K562 (cell line): ENCODE results near the gene TMEM107. TPM values are rescaled to one million over a fixed set of nuclear protein-coding genes. Genes with fewer than 3 reads are reported as not detected.
A peak's percentile ranks its signal among the peaks of the same experiment; 100 is the strongest.

Experiments used
- CBX3 ChIP-seq, 2 experiments: IDR thresholded peaks; 1 replicate in 1 of 2; 2 replicates in 1 of 2; pipeline ENCODE4 v1.6.1; 2012; ENCODE audit warnings: inconsistent platforms in 2 of 2, low read length in 2 of 2, borderline replicate concordance in 1 of 2, control low read depth in 1 of 2
- EP400 ChIP-seq: fragments of 450-650 bp; IDR thresholded peaks from 2 replicates; pipeline ENCODE4 v1.6.1; 2017; ENCODE audit warnings: antibody characterized with exemption, mild to moderate bottlenecking, moderate library complexity
- HDAC1 ChIP-seq, 2 experiments: fragments of 450-650 bp; IDR thresholded peaks; 2 replicates each; pipeline ENCODE4 v1.6.1; 2016 to 2017; ENCODE audit warnings: inconsistent platforms in 1 of 2, mild to moderate bottlenecking in 1 of 2, moderate library complexity in 1 of 2
- JUND ChIP-seq, 2 experiments: IDR thresholded peaks; 2 replicates in 1 of 2; 3 replicates in 1 of 2; pipeline ENCODE4 v1.6.1; 2011; ENCODE audit warnings: borderline replicate concordance in 2 of 2, low read depth in 2 of 2, low read length in 2 of 2, improper control_type of control experiment in 1 of 2, missing biosample characterization in 1 of 2, missing genetic modification characterization in 1 of 2, missing genetic modification reagents in 1 of 2
- MCM3 ChIP-seq: fragments of 450-650 bp; IDR thresholded peaks from 2 replicates; pipeline ENCODE4 v1.6.1; 2016
- PHF8 ChIP-seq: fragments of 200-600 bp; sonication (generic); IDR thresholded peaks from 2 replicates; pipeline ENCODE4 v1.6.1; 2012; ENCODE audit warnings: mixed run types, mild to moderate bottlenecking, inconsistent platforms, low read length, moderate library complexity, borderline replicate concordance
- RB1 ChIP-seq: fragments of 450-650 bp; IDR thresholded peaks from 2 replicates; pipeline ENCODE4 v1.6.1; 2017; ENCODE audit warnings: low read depth, mild to moderate bottlenecking
- RUNX1 ChIP-seq: sonication (generic); IDR thresholded peaks from 2 replicates; pipeline ENCODE4 v1.6.1; 2016; ENCODE audit warnings: antibody characterized with exemption, low read depth
- SIRT6 ChIP-seq: IDR thresholded peaks from one replicate; pipeline ENCODE4 v1.6.1; 2012; ENCODE audit warnings: low read depth, mild to moderate bottlenecking, control low read depth, inconsistent platforms, low read length, moderate library complexity
- SP1 ChIP-seq: sonication (generic); formaldehyde crosslinking; IDR thresholded peaks from 2 replicates; pipeline ENCODE4 v1.8.1; 2022; ENCODE audit warnings: mild to moderate bottlenecking, missing genetic modification reagents
- TRIM24 ChIP-seq, 2 experiments: fragments of 450-650 bp; IDR thresholded peaks; 2 replicates each; pipeline ENCODE4 v1.6.1; 2016
- ZFX ChIP-seq: sonication (generic); formaldehyde crosslinking; IDR thresholded peaks from 2 replicates; pipeline ENCODE4 v1.8.0; 2022; ENCODE audit warnings: mild to moderate bottlenecking, missing genetic modification reagents, moderate library complexity
- polyA plus RNA-seq, 8 experiments: library from polyadenylated mRNA; depleted of rRNA in 4 of 8; stranded (reverse) in 5 of 8; unstranded in 3 of 8; fragments of >200 nt; fragmentation: Nextera tagmentation in 2 of 8; fragmentation: Illumina TruSeq in 1 of 8; extraction: Ambion mirVana in 2 of 8; extraction: Trizol in 1 of 8; gene quantifications; 2 replicates each; pipeline versions ENCODE4 v1.2.1 to v1.2.3, GENCODE V29; 2011 to 2014; ENCODE audit warnings: inconsistent platforms in 1 of 8, missing spikeins in 1 of 8
- total RNA-seq, 7 experiments: library from RNA; depleted of rRNA in 6 of 7; stranded (reverse); fragments of >200 nt in 6 of 7; fragmentation: Illumina TruSeq in 2 of 7; extraction: Trizol in 2 of 7; gene quantifications; 2 replicates each; pipeline versions ENCODE4 v1.2.1 to v1.2.3, GENCODE V29; 2011 to 2021; ENCODE audit warnings: low replicate concordance in 1 of 7
- TF ChIP-seq, protein P1 (sequence below): sonication (generic); formaldehyde crosslinking; IDR thresholded peaks from 2 replicates; pipeline ENCODE4 v1.8.0; 2022; ENCODE audit warnings: mild to moderate bottlenecking, missing genetic modification reagents
- TF ChIP-seq, protein P2 (sequence below): fragments of 250-450 bp; sonication (Bioruptor Pico); IDR thresholded peaks from 2 replicates; pipeline ENCODE4 v1.5.1; 2021; ENCODE audit warnings: mild to moderate bottlenecking
- TF ChIP-seq, protein P3 (sequence below): sonication (generic); formaldehyde crosslinking; IDR thresholded peaks from 2 replicates; pipeline ENCODE4 v1.8.1; 2023; ENCODE audit warnings: mild to moderate bottlenecking, missing genetic modification reagents
- TF ChIP-seq, protein P4 (sequence below): fragments of 450-650 bp; IDR thresholded peaks from 2 replicates; pipeline ENCODE4 v1.6.1; 2016; ENCODE audit warnings: borderline replicate concordance
- TF ChIP-seq, protein P5 (sequence below): IDR thresholded peaks from 2 replicates; pipeline ENCODE4 v1.6.1; 2011; ENCODE audit warnings: borderline replicate concordance, low read depth, mild to moderate bottlenecking, moderate library complexity, low read length; ENCODE audit not compliant: insufficient read depth, poor library complexity, severe bottlenecking

Gene TMEM107
- total and polyA plus RNA-seq, 9 of the 15 experiments (the other 6 are each of a cell fraction or from before 2014, with no cell fraction given): 7.1 to 26.2 (median 16.9) TPM

DNA sequence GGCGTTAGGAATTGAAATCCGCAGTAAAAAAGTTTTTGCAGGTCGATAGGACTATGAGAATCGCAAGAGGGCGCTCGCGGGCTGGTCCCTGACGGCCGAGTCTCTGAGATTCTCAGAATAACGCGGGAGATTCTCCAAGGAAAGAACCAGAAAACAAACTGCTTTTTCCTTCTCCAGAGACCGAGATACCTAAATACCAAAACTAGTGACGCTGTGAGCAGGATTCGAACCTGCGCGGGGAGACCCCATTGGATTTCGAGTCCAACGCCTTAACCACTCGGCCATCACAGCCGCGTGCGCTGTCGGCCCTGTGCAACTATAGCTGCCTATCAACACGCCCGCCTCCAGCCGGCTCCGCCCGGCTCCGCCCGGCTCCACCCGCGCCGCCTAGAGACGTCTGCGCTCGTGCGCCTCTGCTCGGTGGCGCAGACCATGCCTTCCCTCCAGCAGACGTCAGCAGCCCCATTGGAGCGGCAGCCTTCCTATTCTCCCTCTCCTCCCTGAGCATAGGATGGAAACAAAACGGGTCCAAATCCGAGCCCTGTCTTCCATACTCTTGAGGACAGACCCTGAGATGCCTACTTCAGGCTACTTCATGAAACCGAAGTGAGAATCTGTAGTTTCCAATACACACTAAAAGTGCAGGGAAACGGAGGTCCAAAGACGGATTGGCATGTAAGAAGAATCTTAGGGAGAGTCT lies 37.4 kb downstream of the TMEM107 start (continued):
- TF ChIP-seq, protein P1, sequence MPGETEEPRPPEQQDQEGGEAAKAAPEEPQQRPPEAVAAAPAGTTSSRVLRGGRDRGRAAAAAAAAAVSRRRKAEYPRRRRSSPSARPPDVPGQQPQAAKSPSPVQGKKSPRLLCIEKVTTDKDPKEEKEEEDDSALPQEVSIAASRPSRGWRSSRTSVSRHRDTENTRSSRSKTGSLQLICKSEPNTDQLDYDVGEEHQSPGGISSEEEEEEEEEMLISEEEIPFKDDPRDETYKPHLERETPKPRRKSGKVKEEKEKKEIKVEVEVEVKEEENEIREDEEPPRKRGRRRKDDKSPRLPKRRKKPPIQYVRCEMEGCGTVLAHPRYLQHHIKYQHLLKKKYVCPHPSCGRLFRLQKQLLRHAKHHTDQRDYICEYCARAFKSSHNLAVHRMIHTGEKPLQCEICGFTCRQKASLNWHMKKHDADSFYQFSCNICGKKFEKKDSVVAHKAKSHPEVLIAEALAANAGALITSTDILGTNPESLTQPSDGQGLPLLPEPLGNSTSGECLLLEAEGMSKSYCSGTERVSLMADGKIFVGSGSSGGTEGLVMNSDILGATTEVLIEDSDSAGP: 0 out of 2 replicates have a peak, but pooled peaks have one; percentile 46
- TF ChIP-seq, protein P2, sequence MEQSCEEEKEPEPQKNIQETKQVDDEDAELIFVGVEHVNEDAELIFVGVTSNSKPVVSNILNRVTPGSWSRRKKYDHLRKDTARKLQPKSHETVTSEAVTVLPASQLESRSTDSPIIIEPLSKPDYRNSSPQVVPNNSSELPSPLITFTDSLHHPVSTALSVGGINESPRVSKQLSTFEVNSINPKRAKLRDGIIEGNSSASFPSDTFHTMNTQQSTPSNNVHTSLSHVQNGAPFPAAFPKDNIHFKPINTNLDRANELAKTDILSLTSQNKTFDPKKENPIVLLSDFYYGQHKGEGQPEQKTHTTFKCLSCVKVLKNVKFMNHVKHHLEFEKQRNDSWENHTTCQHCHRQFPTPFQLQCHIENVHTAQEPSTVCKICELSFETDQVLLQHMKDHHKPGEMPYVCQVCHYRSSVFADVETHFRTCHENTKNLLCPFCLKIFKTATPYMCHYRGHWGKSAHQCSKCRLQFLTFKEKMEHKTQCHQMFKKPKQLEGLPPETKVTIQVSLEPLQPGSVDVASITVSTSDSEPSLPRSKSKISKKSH (CRISPR knock-in tag): no peak
- TF ChIP-seq CBX3 (IDR thresholded peaks at IDR 0.05; ENCODE audit: borderline replicate concordance in 1 of 2, low read length in 2 of 2): no peak; a peak in 1 of 3 replicates
- TF ChIP-seq RB1: peak; percentile 76
- TF ChIP-seq, protein P3, sequence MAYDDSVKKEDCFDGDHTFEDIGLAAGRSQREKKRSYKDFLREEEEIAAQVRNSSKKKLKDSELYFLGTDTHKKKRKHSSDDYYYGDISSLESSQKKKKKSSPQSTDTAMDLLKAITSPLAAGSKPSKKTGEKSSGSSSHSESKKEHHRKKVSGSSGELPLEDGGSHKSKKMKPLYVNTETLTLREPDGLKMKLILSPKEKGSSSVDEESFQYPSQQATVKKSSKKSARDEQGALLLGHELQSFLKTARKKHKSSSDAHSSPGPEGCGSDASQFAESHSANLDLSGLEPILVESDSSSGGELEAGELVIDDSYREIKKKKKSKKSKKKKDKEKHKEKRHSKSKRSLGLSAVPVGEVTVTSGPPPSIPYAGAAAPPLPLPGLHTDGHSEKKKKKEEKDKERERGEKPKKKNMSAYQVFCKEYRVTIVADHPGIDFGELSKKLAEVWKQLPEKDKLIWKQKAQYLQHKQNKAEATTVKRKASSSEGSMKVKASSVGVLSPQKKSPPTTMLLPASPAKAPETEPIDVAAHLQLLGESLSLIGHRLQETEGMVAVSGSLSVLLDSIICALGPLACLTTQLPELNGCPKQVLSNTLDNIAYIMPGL (CRISPR knock-in tag): peak; percentile 95; the same call in 1 of the 2 replicates
- peak; percentile 89 for TF ChIP-seq EP400
- peak; percentile 56; the same call in 1 of the 2 replicates for TF ChIP-seq JUND (IDR thresholded peaks at IDR 0.05; ENCODE audit: borderline replicate concordance, low read depth, low read length)
- TF ChIP-seq JUND (tag; IDR thresholded peaks at IDR 0.05; ENCODE audit: borderline replicate concordance, low read depth, low read length): no peak; the same call in 2 of the 3 replicates
- no peak for TF ChIP-seq RUNX1
- TF ChIP-seq, protein P4, sequence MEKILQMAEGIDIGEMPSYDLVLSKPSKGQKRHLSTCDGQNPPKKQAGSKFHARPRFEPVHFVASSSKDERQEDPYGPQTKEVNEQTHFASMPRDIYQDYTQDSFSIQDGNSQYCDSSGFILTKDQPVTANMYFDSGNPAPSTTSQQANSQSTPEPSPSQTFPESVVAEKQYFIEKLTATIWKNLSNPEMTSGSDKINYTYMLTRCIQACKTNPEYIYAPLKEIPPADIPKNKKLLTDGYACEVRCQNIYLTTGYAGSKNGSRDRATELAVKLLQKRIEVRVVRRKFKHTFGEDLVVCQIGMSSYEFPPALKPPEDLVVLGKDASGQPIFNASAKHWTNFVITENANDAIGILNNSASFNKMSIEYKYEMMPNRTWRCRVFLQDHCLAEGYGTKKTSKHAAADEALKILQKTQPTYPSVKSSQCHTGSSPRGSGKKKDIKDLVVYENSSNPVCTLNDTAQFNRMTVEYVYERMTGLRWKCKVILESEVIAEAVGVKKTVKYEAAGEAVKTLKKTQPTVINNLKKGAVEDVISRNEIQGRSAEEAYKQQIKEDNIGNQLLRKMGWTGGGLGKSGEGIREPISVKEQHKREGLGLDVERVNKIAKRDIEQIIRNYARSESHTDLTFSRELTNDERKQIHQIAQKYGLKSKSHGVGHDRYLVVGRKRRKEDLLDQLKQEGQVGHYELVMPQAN: peak; percentile 77; the same call in 1 of the 2 replicates
- peak; percentile 40 to 67; a peak in 3 of 4 replicates for TF ChIP-seq HDAC1 (IDR thresholded peaks at IDR 0.05)
- TF ChIP-seq TRIM24 (IDR thresholded peaks at IDR 0.05): peak in 1 of 2 experiments; percentile 54; a peak in 1 of 4 replicates
- TF ChIP-seq SIRT6: no peak
- peak; percentile 88 for TF ChIP-seq SP1 (CRISPR knock-in tag)
- TF ChIP-seq PHF8: peak; percentile 64; the same call in 1 of the 2 replicates
- TF ChIP-seq MCM3: no peak
- TF ChIP-seq, protein P5, sequence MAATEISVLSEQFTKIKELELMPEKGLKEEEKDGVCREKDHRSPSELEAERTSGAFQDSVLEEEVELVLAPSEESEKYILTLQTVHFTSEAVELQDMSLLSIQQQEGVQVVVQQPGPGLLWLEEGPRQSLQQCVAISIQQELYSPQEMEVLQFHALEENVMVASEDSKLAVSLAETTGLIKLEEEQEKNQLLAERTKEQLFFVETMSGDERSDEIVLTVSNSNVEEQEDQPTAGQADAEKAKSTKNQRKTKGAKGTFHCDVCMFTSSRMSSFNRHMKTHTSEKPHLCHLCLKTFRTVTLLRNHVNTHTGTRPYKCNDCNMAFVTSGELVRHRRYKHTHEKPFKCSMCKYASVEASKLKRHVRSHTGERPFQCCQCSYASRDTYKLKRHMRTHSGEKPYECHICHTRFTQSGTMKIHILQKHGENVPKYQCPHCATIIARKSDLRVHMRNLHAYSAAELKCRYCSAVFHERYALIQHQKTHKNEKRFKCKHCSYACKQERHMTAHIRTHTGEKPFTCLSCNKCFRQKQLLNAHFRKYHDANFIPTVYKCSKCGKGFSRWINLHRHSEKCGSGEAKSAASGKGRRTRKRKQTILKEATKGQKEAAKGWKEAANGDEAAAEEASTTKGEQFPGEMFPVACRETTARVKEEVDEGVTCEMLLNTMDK: peak; percentile 57
- peak; percentile 30; the same call in 1 of the 2 replicates for TF ChIP-seq ZFX (CRISPR knock-in tag)
